ENCODE measurements around the gene IRAK3. TPM values are rescaled to one million over a fixed set of nuclear protein-coding genes. Genes with fewer than 3 reads are reported as not detected.
"Not testable (repeated sequence)": the region's sequence is repeated elsewhere in the genome, so short reads cannot be mapped to it uniquely, and the experiment has no call there.

The IRAK3 gene
- total RNA-seq, 1 donor from 2014 or later, result 9.4 TPM

DNA sequence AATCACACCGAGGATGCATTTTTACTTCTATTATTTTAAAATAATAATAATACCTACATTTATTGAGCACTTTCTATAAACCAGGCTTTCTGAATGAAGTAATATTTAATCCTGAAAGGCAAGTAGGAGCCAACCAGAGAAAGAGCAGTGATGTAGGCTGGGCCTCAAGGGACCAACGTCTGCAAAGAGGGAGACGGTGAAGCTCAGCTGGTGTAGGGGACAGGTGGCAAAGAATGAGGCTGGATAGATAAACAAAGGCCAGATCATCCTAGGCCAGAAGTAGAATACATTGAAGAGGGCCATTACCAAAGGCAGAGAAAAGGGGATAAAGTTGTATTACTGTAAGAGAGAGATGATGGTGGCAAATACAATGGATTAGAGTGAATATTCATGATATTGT is 18.4 kb upstream of the IRAK3 start:
- no peak for DNase-seq (ENCODE audit: low read depth, low spot score)

DNA sequence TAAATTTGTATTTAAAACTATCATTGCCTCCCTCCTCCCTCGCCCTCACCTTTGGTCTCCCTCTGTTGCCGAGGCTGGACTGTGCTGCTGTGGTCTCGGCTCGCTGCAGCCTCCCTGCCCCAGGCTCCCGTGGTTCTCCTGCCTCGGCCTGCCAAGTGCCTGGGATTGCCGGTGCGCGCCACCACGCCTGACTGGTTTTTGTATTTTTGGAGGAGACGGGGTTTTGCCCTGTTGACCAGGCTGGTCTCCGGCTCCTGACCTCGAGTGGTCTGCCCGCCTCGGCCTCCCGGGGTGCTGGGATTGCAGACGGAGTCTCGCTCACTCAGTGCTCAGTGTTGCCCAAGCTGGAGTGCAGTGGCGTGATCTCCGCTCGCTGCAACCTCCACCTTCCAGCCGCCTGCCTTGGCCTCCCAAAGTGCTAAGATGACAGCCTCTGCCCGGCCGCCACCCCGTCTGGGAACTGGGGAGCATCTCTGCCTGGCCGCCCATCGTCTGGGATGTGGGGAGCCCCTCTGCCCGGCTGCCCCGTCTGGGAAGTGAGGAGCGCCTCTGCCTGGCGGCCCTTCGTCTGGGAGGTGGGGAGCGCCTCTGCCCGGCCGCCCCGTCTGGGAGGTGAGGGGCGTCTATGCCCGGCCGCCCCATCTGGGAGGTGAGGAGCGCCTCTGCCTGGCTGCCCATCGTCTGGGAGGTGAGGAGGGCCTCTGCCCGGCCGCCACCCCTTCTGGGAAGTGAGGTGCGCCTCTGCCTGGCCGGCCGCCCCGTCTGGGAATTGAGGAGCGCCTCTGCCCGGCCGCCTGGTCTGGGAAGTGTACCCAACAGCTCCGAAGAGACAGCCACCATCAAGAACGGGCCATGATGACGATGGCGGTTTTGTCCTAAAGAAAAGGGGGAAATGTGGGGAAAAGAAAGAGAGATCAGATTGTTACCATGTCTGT is 14.4 kb upstream of the IRAK3 start:
- not testable (repeated sequence) for DNase-seq (ENCODE audit: low read depth, low spot score)

DNA sequence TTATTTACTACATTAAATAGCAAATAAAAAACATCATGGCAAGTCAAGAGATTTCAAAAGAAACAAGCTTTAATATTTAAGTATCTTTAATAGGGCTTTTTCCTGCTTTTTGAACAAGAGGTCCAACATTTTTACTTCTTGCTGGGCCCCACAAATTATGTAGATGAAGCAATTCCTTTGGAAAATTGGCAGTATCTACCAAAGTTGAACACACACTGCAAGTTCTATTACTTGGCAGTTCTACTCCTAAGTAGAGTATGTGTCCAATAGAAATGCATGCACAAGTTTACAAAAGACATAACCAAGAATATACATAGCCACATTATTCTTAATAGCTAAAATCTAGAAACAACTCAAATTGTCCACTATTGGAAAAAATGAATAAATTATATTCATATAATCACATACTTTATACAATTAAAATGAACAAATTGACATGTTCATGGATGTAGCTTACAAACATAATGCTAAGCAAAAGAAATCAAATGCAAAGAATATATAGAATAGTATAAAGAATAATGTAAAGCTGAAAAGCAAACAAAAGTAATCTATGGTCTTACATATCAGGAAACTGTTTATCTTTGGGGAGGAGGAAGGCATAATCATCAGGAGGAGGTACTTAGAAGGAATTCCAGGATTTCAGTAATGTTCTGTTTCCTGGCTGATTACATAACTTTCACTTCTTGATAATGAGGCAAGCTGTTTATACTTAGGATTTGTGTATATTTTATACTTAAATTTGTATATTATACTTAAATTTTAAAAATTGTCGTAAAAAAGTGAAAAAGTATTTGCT is 12.7 kb upstream of the IRAK3 start:
- peak; percentile 47 for DNase-seq (ENCODE audit: low read depth, low spot score)

DNA sequence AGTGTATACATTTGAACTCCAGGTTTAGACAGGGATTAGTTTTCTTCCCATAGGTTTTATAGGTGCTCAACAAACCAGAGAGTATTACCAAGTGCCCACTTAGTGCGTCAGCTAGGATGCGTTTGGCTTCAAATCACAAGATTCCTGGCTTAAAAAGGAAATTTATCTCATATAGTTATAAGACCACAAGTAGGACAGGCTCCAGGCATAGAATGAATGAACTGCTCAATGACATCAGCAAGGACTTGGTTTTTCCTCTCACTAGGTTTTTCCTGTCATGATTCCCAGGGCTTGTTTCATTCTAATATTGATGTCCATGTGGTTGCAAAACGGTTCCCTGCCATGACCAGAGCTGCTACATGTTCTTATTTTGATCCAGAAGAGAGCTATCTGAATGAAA is 6.1 kb upstream of the IRAK3 start:
- DNase-seq (ENCODE audit: low read depth, low spot score), result no peak

DNA sequence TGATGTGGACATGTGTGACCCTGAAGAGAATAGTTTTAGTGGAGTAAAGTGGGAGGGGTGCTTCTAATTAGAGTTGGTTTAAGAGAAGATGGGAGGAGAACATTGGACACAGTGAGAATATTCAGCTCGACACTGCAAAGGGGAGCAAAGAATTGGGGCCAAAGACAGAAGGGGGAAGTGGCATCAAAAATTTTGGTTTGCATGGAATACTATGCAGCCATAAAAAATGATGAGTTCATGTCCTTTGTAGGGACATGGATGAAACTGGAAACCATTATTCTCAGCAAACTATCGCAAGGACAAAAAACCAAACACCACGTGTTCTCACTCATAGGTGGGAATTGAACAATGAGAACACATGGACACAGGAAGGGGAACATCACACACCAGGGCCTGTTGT is 4.2 kb upstream of the IRAK3 start:
- not testable (repeated sequence) for DNase-seq (ENCODE audit: low read depth, low spot score)

DNA sequence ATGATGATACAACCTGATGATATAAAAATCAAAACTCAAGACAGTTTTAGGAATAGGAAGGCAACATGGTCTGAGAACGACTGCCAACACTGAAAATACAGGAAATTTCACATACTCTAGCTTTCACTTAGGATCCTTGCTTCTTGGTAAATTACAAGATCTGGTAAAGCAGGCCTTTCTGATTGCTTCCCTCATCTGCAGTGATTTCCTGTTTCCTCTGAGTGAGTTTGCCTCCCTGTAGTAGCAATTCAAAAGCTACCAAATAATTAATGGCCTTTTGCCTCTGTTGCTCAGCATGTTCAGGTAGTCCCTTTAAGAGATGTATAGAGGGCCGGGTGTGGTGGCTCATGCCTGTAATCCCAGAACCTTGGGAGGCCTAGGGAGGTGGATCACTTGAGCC is 2.0 kb upstream of the IRAK3 start:
- DNase-seq (ENCODE audit: low read depth, low spot score), result no peak

DNA sequence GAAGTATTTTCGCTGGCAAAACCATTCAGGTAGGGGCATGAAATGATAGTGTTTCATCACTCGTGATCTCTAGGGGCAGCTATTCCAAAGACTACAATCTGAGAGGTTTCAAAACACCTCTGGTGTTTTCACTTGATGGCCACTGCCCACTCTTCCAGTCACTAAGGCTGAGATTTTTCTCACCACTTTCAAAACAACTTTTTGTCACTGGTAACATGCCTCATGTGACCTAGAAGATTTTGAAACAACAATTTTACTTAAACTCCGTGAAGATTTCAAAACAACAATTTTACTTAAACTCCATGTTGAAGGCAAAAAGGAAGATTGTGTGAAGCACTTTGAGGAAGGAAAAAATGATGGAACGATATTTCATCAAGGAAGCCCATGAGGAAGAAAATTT is 1.2 kb upstream of the IRAK3 start:
- no peak for DNase-seq (ENCODE audit: low read depth, low spot score)

DNA sequence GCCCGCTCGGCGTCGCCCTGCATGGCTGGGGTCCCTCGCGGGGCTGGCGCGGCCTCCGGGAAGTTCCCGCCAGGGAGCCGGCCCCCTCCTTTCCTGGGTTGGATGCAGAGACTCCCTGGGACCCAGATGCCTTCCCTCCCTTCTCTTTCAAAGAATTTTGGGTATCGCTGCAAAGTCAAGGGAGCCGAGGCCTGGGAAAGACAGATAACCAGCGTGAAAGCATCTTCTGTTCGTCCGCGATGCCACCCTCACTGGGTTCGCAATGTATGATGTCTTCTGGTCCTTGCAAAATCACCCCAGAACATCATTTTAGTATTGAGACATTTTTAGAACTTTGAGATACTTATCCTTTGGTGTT is 451 bp downstream of the IRAK3 start:
- DNase-seq (ENCODE audit: low read depth, low spot score), result no peak

DNA sequence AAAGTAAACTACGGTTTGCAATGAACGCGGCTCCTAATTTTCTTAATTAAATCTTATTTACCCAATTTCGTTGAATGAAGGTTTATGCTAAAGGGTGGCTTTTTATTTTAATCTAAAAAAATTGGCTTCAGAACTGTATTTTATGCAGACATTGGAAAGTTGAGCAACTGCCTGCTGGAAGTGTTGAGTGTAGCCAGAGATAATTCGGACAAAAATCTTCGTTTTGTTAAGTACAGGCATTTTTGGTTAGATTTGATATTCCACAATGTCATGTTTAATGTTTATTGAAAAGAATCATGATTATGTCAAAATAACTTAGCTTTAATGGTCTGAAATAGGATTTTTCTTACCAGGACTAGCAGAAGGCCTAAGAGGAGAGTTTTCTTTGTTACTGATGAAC is 875 bp downstream of the IRAK3 start:
- no peak for DNase-seq (ENCODE audit: low read depth, low spot score)

DNA sequence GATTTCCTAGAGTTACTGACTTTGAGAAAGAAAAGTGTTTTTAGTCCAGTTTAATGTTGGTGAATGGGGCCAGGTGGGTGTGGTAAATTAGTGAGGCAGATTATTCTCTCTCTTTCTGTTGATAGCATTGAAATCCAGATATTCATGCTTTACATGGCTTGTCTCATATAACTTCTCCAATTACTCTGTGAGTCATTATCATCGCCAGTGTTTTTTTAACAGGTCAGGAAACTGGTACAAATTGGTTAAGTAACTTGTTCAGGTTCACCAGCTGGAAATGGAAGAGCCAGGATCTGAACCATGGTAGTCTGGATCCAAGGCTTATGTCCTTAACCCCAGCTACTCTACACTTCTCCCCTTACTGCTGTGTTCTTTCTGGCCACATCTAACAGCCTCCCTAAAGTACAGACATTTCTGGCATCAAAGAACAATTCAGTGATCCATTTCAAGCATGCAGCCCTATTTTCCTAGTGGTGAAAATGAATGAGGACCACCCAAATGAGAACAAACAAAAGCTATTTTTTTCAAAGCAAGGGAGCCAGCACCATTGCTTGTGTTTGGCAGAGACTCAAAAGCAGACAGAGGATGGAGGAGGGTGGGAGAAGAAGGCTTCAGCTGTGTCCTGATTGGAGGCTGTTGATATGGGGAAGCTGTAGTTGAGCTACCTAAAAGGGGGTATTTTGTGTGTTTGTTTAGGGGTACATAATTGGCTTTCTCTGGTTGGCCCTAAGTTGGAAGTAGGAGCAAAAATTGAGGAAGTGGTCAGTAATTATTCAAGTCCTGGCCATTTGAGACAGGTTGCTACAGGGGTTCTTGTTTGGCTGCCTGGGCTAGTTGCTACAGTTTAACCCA is 1.7 kb downstream of the IRAK3 start:
- no peak for DNase-seq (ENCODE audit: low read depth, low spot score)

DNA sequence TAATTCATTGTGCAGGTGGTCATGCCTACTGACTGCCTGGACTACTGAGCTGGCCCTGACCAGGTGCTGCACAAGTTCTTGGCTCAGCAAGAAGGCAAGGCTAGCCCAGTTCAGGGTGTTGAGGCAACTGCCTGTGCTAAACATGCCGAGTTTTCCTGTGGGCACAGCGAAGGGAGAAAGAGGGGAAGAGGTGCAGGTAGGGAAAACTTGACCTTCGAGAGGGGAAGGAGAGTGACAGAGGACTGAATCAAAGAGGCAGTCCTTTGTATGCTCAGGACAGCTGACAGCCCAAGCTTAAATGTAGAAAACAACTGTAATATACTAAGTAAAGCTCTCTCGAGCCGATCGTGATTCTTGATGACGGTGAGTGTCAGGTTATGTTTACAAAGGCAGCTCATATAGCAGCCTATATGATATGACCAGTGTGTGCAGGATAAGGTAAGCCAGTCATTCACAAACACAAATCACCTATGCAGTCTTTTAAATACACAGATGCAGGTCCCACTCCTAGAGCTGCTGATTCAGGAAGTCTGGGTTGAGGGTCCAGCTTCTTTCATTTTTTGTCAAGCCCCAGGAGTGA is 2.6 kb downstream of the IRAK3 start:
- DNase-seq (ENCODE audit: low read depth, low spot score), result no peak

DNA sequence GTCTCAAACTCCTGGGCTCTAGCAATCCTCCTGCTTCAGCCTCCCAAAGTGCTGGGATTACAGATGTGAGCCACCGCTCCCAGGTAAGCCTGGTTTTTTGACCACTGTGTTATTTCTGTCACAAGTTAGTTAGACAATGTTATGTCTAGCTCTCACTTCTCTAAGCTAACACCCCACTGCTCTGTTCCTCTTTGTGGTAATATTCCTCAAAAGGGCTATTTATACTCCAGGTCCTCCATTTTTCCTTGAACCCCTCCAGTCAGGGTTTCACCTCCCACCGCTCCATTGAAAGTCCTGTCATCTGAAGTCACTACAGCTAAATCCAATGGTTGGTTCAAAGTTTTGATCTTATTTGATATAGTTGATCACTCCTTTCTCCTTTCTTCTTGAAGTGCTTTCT is 5.1 kb downstream of the IRAK3 start:
- DNase-seq (ENCODE audit: low read depth, low spot score), result no peak

DNA sequence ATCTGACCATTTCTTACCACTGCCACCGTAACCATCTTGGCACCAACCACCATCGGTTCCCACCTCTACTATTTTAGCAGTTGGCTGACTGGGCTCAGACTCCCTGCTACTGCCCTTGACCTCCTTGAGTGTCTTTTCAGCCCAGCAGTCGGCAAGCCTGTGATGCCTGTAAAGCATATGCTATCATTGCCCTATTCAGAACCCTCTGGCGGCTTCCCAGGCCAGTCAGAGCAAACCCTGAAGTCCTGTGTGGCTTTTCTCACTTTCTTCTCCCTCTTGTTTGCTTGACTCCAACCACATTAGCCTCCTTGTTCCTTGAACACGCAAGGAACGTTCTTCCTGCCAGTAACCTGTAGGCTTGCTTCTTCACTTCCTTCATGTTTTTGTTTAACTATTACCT is 6.2 kb downstream of the IRAK3 start:
- DNase-seq (ENCODE audit: low read depth, low spot score), result no peak

DNA sequence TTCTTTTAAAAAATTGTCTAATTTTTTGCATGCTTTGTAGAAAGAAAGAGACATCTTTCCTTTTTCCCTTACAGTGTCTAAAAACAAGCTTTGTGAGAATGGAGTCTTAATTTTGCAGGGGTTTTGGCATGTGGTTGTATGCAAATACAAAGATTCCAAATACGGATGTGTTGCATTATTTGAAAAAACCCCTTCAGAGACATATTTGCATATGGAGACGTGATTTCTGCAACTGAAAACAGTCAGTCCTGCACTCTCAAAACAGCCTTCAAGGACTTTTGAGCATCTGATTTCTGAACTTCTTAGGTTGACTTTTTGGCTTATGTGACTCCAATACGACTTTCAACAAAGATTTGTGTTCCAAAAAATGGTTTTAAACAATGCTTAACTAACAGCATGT is 7.8 kb downstream of the IRAK3 start:
- DNase-seq (ENCODE audit: low read depth, low spot score), result no peak

DNA sequence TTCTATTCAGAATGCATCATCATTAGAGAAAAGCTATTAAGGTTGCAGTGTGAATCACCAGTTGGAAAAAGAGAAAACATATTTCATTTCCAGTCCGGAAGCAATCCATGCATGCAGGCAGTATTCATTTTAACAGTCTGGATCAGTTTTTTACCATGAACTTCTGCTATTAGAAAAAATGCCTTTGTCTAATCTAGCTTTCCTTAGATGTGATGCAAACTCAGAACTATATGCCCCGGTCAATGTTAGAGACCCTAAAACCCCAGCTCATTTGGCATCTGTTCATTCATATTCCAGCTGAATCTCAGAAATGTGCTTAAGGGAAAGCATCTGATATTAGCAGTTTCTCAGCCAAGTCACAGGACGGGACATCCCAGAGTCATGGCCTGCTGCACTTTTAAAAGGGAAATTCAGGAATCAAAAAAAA is 8.5 kb downstream of the IRAK3 start:
- no peak for DNase-seq (ENCODE audit: low read depth, low spot score)

DNA sequence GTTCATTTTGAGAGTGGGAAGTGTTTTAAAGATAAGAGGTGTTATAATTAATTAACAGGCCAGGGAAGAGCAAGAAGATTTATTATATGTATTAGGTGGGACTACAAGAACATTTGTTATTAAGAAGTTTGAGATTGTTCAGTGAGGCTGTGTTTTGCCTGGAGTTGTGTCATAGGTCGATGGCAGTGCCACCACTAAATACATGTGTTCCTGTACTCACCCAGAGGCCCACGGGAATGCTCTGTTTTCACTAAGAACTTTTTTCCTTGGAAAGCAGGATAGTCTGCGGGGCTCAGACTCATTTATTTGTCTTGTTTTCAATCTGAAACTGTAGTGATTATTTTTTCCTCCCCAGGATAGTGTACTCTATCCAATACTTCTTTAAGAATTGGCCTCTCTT is 10.1 kb downstream of the IRAK3 start:
- no peak for DNase-seq (ENCODE audit: low read depth, low spot score)

DNA sequence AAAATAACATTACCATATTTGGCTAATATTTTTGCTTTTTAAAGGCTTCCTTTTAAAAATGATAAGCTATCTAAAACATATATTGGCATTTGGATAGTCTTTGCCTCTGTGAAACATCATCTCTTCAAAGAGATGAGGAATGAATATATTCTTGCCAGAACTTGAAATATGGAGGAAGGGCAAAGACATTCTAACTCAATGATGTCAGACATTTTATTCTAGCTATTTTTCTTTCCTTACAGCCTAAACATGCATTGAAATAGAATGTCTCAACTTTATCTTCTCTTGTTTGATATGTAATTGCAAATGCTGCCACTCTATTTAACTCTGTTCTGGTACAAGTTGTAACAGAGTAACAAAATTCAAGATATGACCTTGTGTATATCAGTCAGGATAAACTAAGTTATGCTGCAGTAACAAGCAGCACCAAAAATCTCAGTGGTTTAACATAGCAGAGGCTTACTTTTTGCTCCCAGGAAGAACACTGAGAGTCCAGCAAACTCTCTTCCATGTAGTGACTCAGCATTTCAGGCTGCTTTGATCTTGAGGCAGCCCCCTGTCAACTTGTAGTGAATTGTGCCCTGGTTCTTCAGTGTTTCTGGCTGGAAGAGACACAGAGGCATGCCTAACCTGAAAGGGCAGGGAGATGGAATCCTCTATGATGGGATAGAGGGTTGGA is 11.0 kb downstream of the IRAK3 start:
- no peak for DNase-seq (ENCODE audit: low read depth, low spot score)

DNA sequence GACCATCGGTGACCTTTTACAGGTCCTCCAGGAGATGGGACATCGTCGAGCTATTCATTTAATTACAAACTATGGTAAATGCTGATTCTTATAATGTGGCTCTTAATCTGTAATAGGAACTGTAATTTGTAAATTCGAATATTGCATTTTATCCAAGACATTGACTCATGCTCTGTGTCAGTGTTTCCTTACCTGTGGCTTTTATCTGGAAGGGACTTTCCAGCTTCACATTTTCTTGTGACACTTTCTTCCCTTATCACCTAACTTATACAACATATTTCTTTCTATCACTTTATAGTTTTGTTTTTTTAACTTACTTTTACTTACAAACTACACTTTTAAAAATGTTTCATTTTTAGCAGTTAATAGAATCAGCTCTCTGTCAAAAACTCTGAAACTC is 14.8 kb downstream of the IRAK3 start:
- no peak for DNase-seq (ENCODE audit: low read depth, low spot score)

DNA sequence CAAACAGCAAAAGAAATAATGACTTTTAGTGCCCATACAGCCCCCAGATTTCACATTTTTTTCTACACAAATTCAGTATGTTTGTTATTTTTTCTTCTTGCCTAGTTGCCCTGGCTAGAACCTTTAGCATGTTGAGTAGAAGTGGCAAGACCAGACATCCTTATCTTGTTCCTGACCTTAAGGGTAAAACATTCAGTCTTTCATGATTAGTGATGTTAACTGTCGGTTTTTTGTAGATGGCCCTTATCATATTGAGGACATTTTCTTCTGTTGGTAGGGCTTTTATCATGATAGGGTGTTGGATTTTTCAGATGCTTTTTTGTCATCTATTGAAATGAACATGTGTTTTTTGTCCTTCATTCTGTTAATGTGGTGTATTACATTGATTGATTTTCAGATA is 17.1 kb downstream of the IRAK3 start:
- DNase-seq (ENCODE audit: low read depth, low spot score), result no peak

DNA sequence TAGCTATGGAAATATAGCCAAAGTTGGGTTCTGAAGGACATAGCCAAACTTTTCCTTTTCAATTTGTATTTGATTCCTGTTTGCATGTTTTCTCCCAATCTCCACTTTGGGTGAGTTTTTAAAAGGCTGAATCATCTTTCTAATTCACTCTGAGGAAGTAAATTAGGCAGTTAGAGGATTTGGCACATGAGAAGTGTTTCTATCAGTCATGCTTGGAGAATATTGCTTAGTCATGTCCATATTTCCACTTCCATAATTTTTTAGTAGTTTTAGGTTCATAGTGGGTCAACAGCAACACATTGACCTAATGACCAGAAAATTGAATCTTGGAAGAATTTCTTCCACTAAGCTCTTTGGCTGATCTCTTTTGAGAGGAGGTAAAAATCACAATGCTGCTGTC is 21.8 kb downstream of the IRAK3 start:
- no peak for DNase-seq (ENCODE audit: low read depth, low spot score)

DNA sequence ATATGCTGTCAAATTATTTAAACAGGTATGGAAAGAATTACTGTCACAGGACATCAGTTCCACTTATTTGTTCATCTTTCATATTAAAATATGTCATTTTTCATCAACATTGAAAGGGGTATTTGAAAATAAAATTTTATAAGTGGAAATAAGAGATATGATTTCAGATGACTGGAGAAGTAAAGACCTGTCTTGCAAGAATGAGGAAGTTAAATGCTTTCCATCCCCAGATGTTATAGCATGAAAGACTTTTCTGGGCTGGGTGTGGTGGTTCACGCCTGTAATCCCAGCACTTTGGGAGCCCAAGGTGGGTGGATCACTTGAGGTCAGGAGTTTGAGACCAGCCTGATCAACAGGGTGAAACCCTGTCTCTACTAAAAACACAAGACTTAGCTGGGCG is 22.6 kb downstream of the IRAK3 start:
- DNase-seq (ENCODE audit: low read depth, low spot score), result not testable (repeated sequence)

Measured in pulmonary artery endothelial cell (primary cell).